NCI-H2227 treated with DMSO at 0.1 percent for 48 hours (cell line): ENCODE results near the gene MIER1.

Experiments
- DNase-seq: peaks from one replicate; lab custom pipeline; 2025; lab: John Stamatoyannopoulos, UW

MIER1 gene

DNA sequence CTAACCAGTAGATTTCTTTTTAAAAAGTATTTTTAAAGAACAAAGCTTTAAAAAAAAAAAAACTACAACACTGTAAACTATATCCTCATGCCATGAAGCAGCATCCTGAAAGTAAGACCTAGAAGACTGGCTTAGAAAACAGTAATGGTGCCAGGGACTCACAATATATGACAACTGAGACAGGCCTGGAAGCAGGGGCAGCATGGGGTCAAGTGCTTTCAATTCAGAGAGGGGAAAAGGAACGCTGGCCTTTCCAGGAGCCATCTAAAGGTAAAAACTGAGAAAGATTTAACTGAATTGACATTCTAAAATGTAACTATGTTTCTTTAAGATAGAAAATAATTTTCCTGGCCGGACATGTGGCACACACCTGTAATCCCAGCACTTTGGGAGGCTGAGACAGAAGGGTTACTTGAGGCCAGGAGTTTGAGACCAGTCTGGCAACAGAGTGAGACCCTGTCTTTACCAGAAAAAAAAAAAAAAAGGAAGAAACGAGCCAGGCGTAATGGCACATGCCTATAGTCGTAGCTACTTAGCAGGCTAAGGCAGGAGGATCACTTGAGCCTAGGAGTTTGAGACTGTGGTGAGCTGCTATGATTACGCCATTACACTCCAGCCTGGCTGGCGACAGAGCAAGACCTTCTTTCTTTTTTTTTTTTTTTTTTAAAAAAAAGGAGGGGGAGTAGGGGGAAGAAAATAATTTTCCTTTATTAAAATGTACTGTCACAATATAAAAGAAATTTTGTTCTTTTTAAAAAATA lies 75.0 kb downstream of the MIER1 start:
- DNase-seq = peak; percentile 15

GRCh38 chr1:67001682-67002425 lies 77.1 kb downstream of the MIER1 start:
- no peak for DNase-seq

DNA sequence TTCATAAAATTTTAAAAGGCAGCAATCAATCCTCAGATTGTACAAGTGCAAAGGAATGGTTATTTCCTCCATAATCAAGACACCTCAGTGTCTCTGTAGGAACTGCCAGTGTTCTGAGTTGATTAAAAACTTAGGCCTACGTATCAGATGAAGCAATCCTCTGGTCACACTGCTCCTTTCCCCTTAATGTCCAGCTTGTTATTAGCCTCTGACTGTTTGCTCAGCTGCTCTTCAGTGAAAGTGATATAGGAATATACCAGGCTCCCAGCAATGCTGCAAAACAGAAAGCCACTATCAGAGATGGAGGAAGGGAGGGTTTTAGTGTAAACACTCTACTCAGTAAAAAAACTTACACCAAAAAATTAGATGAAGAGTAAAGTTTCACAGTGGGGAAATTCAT lies 79.4 kb downstream of the MIER1 start:
- no peak for DNase-seq

DNA sequence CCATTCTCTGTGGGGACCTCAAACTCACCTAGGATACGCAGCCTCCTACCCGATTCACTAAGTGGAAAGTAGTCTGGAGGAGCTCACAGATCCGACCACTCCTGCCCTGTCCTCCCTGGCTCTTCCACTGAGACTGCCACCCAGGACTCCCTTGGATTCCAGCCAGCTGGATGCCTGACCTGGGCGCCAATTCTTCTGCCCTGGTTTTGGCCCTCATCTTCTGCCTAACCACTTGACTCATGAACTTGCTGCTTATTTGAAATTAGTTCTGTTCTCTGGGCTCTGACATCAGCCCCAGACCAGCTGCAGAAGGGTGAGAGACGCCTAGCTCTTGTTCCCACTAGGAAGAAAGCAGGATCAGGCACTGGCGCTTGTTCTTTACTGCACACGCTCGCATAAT lies 80.3 kb downstream of the MIER1 start:
- no peak for DNase-seq

DNA sequence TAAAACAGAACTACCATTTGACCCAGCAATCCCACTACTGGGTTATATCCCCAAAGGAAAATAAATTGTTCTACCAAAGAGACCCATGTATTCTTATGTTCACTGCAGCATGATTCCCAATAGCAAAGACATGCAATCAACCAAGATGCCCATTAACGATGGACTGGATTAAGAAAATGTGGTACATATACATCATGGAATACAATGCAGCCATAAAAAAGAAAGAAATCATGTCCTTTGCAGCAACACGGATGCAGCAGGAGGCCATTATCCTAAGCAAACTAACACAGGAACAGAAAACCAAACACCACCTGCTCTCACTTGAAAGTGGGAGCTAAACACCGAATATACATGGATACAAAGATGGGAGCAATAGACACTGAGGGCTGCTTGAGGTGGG lies 85.0 kb downstream of the MIER1 start:
- DNase-seq = no peak

GRCh38 chr1:67013573-67013972 lies 88.8 kb downstream of the MIER1 start:
- no peak for DNase-seq

DNA sequence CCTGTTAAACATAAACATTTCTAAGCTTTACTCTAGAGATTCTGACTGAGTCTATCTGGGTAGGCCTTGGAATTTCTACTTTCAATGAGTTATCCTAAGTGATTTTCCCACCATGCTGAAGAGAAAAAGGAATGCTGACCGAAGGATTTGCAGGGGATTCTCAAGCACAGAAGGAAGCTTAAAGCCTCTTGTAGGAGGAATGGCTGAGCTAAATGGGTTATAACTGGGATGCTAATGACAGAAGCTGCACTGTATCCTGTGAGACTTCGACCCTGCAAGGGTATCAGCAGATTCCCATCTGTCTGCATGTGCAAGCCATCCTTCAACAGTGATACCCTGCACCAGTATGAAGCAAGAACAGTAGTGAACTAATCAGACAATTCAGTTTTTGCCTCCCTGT lies 93.8 kb downstream of the MIER1 start:
- DNase-seq = no peak

DNA sequence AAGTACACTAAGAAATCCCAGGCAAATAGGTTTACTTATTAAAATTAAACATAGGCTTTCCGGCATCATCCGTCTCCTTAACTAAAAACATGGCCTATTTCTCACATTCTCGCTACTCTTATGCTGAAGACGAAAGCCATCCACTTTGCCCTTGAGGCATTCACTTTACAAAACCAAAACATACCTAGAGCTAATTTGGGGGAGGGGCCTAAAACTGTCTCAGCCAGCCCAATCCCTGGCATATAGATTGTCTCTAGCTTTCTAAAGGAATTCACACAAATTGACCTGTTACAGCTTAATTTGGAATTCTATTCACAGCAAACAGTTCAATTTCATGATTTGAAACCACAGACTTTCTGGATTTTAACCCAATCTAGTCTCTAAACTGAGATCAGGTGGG lies 94.3 kb downstream of the MIER1 start:
- no peak for DNase-seq

DNA sequence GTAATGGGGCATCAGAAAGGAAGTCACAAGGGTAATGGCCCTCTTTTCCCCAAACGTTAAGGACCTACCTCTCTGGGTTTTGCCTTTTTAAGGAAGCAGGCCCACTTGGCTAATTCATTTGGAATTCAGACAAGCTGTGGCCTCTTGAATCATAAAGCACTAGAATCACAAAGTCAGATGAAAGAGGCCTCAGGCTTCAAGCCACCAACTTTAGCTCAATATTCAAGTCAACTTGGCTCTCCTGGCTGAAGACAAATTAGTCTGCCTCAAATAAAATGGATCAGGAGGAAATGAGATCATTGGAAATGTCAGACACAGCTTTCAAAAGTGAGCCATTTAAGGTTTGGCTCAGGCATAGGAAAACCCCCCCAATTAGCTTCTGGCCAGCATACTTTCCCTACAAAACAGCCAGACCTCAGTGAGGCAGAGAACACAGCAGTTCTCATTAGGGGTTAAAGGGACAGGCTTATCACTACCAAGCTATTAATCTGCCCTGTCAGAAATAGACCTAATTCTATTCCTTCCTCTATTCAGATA lies 94.9 kb downstream of the MIER1 start:
- no peak for DNase-seq

- DNase-seq = no peak
Measured at GRCh38 chr1:67020304-67020703, 95.5 kb downstream of the MIER1 start.

- no peak for DNase-seq
Measured at GRCh38 chr1:67020765-67021164, 96.0 kb downstream of the MIER1 start.

GRCh38 chr1:67029472-67029871 lies 104.7 kb downstream of the MIER1 start:
- DNase-seq = no peak

DNA sequence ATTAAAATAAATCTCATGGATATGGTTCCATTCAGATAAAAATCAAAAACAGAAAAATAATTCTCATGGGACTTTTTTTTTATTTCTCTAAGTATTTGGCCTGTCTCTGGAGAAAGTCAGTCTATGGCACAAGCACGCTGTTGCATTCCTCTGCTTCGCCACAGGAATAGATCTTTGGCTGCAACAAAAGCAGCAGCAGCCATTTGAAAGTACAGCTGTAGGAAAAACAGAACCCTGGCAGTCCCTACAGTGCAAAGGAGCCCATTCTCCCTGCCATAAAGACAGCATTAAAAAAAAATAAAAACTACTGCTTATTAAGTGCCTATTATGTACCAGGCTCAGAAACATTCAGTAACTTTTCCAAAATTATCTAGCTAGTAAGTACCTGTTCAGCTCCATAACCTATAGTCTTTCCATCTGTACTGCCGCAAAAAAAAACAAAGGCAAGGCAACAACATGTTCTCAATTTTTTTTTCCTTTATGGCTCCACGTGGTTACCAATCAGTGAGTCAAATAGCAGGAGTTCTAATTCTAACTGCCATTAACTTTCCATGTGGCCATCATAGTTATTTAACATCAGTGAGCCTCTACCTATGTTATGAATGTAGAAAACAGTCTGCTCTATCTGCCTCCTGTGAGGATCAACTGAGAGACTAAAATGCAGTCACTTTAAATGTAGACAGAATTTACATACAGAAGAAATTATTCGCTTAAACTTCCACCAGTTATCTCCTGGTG lies 106.5 kb downstream of the MIER1 start:
- DNase-seq = no peak

DNA sequence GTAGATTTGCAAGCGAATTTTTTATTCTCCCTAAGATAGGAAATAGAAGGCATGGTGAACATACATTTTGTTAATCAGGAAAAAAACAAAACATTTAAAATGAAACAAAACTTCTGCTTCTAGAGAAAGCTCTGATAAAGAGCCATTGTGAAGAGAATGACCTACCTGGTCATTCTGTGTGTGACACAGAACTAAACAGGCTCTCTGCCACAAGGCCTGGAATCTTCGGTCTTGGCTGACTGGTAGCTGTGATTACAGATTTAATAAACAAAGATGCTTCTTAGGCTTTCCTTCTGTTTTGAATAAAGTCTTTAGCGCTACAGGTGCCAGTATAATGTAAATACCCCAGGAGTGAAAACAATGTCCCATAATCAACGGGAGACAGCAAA lies 107.1 kb downstream of the MIER1 start:
- DNase-seq = no peak
